Chondrocyte (in vitro differentiated cells): Measurements from ENCODE around the gene EXD3. TPM values are rescaled to one million over a fixed set of nuclear protein-coding genes. Genes with fewer than 3 reads are reported as not detected.

ENCODE experiments used
- DNase-seq: peaks from one replicate; pipeline ENCODE4 v3.0.0; 2021; ENCODE audit warnings: mixed read lengths, low spot score
- H3K27ac Mint-ChIP-seq: one replicate; pipeline ENCODE4 v1.8.0; 2021; ENCODE audit warnings: mild to moderate bottlenecking, moderate library complexity, mixed read lengths; ENCODE audit not compliant: unreplicated experiment
- H3K27me3 Mint-ChIP-seq: 2 replicates; pipeline ENCODE4 v1.8.0; 2021; ENCODE audit warnings: low read depth, mixed read lengths
- H3K36me3 Mint-ChIP-seq: 2 replicates; pipeline ENCODE4 v1.8.0; 2021; ENCODE audit warnings: low read depth, mixed read lengths
- H3K4me1 Mint-ChIP-seq: 2 replicates; pipeline ENCODE4 v1.8.0; 2021; ENCODE audit warnings: low read depth, mild to moderate bottlenecking, mixed read lengths
- H3K4me3 Mint-ChIP-seq: one replicate; pipeline ENCODE4 v1.8.0; 2021; ENCODE audit warnings: mild to moderate bottlenecking, moderate library complexity, mixed read lengths; ENCODE audit not compliant: unreplicated experiment
- H3K9me3 Mint-ChIP-seq: 2 replicates; pipeline ENCODE4 v1.8.0; 2021; ENCODE audit warnings: low read depth, mixed read lengths
- total RNA-seq: library from RNA; stranded (reverse); gene quantifications from 3 replicates; pipeline ENCODE4 v1.2.1, GENCODE V29; 2021
- TF ChIP-seq, protein P1 (sequence below): fragments of 200-600 bp; sonication (generic); IDR thresholded peaks from 2 replicates; pipeline ENCODE4 v1.5.0; 2021; ENCODE audit warnings: antibody characterized with exemption, mild to moderate bottlenecking, moderate library complexity

The EXD3 gene
- total RNA-seq, 1 donor from 2014 or later = 11.6 TPM

DNA sequence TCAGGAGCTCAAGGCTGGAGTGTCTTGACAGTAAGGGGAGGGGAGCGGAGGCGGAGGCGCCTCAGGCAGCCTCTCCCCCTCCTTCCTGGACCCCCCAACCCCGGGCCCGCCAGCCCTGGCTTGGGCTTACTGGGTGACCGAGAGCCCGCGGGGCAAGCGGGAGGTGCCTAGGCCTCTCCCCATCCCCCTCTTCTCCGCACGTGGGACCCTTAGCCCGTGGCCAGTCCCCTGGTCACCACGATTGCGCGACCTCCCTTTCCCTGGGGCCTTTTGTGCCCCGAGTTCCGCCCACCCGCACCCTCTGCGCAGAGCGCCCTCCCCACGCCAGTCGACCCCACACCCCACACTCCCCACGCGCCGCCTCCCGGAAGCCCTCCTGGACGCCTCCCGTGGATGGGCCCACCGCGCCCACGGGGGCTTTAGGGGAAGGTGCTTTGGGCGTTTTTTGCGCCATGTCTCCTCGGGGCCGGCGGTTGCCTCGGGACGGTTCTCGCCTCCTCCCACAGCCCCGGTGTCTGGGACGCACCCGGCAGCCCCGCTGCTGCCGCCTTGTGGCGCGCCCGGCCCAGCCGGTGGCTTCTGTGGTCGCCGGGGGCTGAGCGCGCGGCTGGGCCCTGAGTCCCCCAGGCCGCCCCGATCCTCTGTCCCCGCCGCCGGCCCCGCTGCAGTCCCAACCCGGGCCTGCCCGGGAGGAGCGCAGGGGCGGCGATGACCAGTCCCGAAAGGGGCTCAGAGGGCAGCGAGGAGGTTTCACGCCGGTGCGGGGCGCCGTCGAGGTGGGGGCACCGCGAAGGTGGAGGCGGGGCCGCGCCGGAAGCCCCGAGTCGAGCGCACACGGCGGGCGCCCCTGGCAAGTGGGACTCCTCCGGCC, 142.3 kb downstream of the EXD3 start:
- Mint-ChIP-seq H3K4me1 (peaks cover 19% of the 10 kb centered on the region), H3K27ac (no peak overlapping the region), H3K36me3 (no peaks in the 10 kb centered on the region), H3K27me3 (no peaks in the 10 kb centered on the region), H3K9me3 (no peaks in the 10 kb centered on the region), H3K4me3 (no peak overlapping the region)
- peak; percentile 94 for DNase-seq
- TF ChIP-seq, protein P1, sequence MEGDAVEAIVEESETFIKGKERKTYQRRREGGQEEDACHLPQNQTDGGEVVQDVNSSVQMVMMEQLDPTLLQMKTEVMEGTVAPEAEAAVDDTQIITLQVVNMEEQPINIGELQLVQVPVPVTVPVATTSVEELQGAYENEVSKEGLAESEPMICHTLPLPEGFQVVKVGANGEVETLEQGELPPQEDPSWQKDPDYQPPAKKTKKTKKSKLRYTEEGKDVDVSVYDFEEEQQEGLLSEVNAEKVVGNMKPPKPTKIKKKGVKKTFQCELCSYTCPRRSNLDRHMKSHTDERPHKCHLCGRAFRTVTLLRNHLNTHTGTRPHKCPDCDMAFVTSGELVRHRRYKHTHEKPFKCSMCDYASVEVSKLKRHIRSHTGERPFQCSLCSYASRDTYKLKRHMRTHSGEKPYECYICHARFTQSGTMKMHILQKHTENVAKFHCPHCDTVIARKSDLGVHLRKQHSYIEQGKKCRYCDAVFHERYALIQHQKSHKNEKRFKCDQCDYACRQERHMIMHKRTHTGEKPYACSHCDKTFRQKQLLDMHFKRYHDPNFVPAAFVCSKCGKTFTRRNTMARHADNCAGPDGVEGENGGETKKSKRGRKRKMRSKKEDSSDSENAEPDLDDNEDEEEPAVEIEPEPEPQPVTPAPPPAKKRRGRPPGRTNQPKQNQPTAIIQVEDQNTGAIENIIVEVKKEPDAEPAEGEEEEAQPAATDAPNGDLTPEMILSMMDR = peak; percentile 82

DNA sequence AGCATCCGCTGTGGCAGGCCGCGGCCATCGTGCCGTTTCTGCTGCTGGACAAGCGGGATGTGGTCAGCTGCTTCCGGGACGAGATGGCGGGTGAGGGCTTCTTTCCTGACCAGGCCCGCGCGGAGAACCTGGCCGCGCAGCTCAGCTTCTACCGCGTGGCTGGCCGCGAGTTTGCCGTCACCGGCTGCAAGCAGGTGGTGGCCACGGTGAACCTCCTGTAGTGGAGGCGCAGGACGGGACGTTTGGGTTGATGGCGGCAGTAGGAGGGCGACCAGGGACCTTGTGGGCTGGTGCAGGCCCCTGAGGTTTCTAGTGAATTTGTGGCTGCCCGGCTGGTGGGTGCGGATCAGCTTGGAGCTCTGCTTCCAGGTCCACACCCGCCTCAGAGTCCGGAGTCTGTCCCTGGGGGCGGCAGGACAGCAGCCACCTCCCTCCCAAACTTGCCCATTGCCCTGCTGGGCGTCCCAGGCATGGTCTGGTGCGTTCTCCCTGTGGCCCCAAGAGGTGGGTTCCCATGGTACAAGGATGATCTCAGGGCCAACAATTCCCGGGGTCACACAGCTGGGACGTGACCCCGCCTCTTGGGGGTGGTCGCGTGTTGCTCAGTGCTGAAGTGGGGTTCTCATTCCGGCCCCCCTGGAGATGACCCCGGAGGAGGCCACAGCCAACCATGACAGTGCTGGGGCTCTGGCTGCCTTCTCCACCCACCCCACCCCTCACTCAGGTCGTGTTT, 143.1 kb downstream of the EXD3 start:
- Mint-ChIP-seq H3K4me1 (peaks cover 26% of the 10 kb centered on the region), H3K36me3 (no peaks in the 10 kb centered on the region), H3K27me3 (no peaks in the 10 kb centered on the region), H3K4me3 (no peak overlapping the region), H3K27ac (no peak overlapping the region), H3K9me3 (no peaks in the 10 kb centered on the region)
- peak; percentile 93 for DNase-seq
- TF ChIP-seq, protein P1 = no peak

DNA sequence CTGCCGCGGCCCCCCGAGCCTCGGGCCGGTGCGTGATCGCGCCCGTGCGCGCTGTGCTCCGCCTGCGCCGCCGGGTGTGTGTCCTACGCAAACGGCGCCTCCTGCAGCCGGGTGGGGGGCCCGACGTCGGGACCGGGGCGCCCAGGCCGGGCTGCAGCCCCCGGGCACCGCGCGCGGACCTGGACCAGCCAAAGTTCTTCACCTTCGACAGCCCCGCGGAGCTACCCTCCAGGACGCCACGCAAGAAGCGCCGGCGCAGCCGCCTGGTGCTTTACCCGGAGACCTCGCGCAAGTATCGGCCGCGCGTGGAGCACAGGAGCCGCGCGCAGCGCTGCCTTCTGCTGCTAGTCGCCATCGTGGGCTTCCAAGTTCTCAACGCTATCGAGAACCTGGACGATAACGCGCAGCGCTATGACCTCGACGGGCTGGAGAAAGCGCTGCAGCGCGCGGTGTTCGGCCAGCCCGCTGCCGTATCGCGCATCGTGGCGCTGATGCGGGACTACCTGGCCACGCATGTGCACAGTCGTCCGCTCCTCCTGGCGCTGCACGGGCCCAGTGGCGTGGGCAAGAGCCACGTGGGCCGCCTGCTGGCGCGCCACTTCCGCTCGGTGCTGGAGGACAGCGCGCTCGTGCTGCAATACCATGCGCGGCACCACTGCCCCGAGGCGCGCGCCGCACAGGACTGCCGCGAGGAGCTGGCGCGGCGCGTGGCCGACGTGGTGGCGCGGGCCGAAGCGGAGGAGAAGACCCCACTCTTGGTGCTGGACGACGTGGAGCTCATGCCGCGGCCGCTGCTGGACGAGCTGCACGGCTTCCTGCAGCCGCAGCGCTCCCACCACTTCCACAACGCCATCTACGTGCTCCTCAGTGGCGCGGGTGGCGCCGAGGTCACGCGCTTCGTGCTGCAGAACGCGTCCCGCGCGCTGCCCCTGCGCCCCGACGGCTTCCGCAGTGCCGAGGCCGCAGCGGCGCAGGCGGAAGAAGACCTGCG, 143.9 kb downstream of the EXD3 start:
- TF ChIP-seq, protein P1 = no peak
- Mint-ChIP-seq H3K4me1 (peaks cover 31% of the 10 kb centered on the region), H3K27me3 (no peaks in the 10 kb centered on the region), H3K36me3 (no peaks in the 10 kb centered on the region), H3K9me3 (no peaks in the 10 kb centered on the region), H3K27ac (no peak overlapping the region), H3K4me3 (no peak overlapping the region)
- peak; percentile 92 for DNase-seq

DNA sequence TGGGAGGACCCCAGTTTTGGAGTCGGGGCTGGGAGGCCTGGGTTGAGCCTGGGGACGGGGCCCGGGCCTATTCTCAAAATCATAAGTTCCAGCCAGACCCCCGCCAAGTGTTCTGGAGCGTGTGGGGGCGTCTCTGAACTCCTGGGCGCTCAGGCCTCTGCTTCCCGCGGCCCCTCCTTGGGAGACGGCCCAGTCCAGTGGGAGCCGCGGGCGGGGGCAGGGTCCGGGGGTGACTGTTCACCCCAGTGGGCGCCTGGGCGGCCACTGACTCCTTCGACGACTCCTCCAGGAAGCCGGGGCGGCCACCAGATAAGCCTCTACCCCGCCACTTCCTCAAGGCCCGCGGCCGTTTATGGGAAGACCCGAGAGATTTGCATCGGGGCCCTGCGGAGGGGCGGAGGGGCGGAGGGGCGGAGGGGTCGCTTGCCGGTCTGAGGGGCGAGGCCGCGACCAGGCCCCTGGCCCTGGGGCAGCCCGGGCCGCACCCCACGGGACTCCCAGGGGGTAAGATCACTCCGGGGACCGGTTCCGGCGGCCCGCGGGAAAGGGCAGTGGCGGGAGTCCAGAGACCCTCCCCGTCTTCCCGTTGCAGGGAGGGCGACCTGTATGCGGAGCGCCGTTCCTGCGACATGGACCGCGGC, 144.8 kb downstream of the EXD3 start:
- H3K27ac Mint-ChIP-seq = peak overlapping the region; percentile 17
- H3K9me3 Mint-ChIP-seq = no peaks in the 10 kb centered on the region
- TF ChIP-seq, protein P1 = no peak
- DNase-seq = no peak
- no peaks in the 10 kb centered on the region for H3K27me3 Mint-ChIP-seq
- peaks cover 3% of the 10 kb centered on the region for H3K36me3 Mint-ChIP-seq
- peak overlapping the region; percentile 16 for H3K4me3 Mint-ChIP-seq
- peaks cover 31% of the 10 kb centered on the region for H3K4me1 Mint-ChIP-seq
